Fibroblast of peridontal ligament (primary cell): ENCODE results near the gene BFSP1.

Experiments used
- DNase-seq: peaks from one replicate; pipeline ENCODE4 v3.0.0-alpha.2; 2010; ENCODE audit errors: extremely low read depth

Gene BFSP1

GRCh38 chr20:17557675-17558006 lies 26.5 kb upstream of the BFSP1 start:
- DNase-seq, result peak; percentile 80

- DNase-seq, result no peak
These were observed 25.9 kb upstream of the BFSP1 start for GRCh38 chr20:17556837-17557674.

GRCh38 chr20:17555106-17555505 lies 23.9 kb upstream of the BFSP1 start:
- no peak for DNase-seq

GRCh38 chr20:17549131-17549530 lies 18.0 kb upstream of the BFSP1 start:
- no peak for DNase-seq

GRCh38 chr20:17545127-17545526 lies 13.9 kb upstream of the BFSP1 start:
- no peak for DNase-seq

GRCh38 chr20:17543531-17544131 lies 12.5 kb upstream of the BFSP1 start:
- peak; percentile 85 for DNase-seq

GRCh38 chr20:17542993-17543412 lies 11.8 kb upstream of the BFSP1 start:
- peak; percentile 96 for DNase-seq

- DNase-seq, result no peak
These were observed 11.3 kb upstream of the BFSP1 start for GRCh38 chr20:17542481-17542880.

GRCh38 chr20:17541996-17542395 lies 10.8 kb upstream of the BFSP1 start:
- DNase-seq, result peak; percentile 62

- no peak for DNase-seq
These were observed 10.4 kb upstream of the BFSP1 start for GRCh38 chr20:17541596-17541995.

- DNase-seq, result no peak
These were observed 7.5 kb upstream of the BFSP1 start for GRCh38 chr20:17538517-17539170.

GRCh38 chr20:17537959-17538358 lies 6.8 kb upstream of the BFSP1 start:
- DNase-seq, result no peak

GRCh38 chr20:17536944-17537444 lies 5.8 kb upstream of the BFSP1 start:
- DNase-seq, result peak; percentile 83

- DNase-seq, result no peak
These were observed 2.9 kb upstream of the BFSP1 start for GRCh38 chr20:17534077-17534476.

- DNase-seq, result peak; percentile 63
These were observed 2.2 kb upstream of the BFSP1 start for GRCh38 chr20:17533396-17533795.

GRCh38 chr20:17531665-17532025 lies 466 bp upstream of the BFSP1 start:
- no peak for DNase-seq

- DNase-seq, result no peak
These were observed 1.0 kb downstream of the BFSP1 start for GRCh38 chr20:17530153-17530552.

- DNase-seq, result no peak
These were observed 1.6 kb downstream of the BFSP1 start for GRCh38 chr20:17529586-17529985.

- DNase-seq, result no peak
These were observed 5.5 kb downstream of the BFSP1 start for GRCh38 chr20:17525650-17526049.

- DNase-seq, result no peak
These were observed 6.0 kb downstream of the BFSP1 start for GRCh38 chr20:17525132-17525531.

- DNase-seq, result no peak
These were observed 6.6 kb downstream of the BFSP1 start for GRCh38 chr20:17524560-17524959.

- DNase-seq, result no peak
These were observed 7.9 kb downstream of the BFSP1 start for GRCh38 chr20:17523326-17523725.

GRCh38 chr20:17522528-17522927 lies 8.7 kb downstream of the BFSP1 start:
- no peak for DNase-seq
